Measurements from ENCODE around the gene PTPN23. TPM values are rescaled to one million over a fixed set of nuclear protein-coding genes. Genes with fewer than 3 reads are reported as not detected.
A peak's percentile ranks its signal among the peaks of the same experiment; 100 is the strongest.

PTPN23 gene
- total RNA-seq, 1 donor from 2014 or later: 30.2 TPM

DNA sequence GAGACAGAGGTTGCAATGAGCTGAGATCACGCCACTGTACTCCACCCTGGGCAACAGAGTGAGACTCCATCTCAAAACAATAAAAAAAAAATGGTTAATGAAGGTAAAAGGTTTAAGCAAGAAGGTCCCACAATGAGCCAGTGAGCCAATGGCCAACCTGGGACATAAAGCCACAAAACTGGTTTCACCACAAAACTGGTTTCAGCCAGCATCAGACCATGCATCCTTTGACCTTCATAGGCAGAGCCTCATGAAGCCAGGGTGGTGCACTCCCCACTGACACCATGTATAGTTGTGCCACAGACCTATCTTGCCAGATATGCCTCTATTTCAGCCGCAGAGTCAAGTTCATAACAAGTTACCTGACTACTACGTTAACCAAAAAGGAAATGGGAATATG, 53.0 kb downstream of the PTPN23 start:
- intact Hi-C loops (cut with DNase I): no loop called here
- no peak overlapping the region for H3K27ac ChIP-seq
- H3K36me3 ChIP-seq: peaks cover 4 to 28% of the 10 kb centered on the region in 2 donors

GRCh38 chr3:47434849-47435248, 54.0 kb downstream of the PTPN23 start:
- H3K4me1 ChIP-seq: no peaks in the 10 kb centered on the region
- intact Hi-C loops (cut with DNase I): no loop called here
- H3K4me3 ChIP-seq: no peak overlapping the region
- H3K9me3 ChIP-seq: no peaks in the 10 kb centered on the region
- H3K27ac ChIP-seq: no peak overlapping the region
- peaks cover 4 to 28% of the 10 kb centered on the region in 2 donors for H3K36me3 ChIP-seq
- H3K27me3 ChIP-seq: no peaks in the 10 kb centered on the region
- DNase-seq (ENCODE audit: extremely low spot score in 2 of 2): peak in 1 of 2 donors; percentile 37
- TF ChIP-seq POLR2A (IDR thresholded peaks at IDR 0.05) (no peak), POLR2AphosphoS5 (IDR thresholded peaks at IDR 0.05; ENCODE audit: insufficient read depth in 1 of 2, low read depth in 1 of 2) (no peak)
- TF ChIP-seq, protein P1, sequence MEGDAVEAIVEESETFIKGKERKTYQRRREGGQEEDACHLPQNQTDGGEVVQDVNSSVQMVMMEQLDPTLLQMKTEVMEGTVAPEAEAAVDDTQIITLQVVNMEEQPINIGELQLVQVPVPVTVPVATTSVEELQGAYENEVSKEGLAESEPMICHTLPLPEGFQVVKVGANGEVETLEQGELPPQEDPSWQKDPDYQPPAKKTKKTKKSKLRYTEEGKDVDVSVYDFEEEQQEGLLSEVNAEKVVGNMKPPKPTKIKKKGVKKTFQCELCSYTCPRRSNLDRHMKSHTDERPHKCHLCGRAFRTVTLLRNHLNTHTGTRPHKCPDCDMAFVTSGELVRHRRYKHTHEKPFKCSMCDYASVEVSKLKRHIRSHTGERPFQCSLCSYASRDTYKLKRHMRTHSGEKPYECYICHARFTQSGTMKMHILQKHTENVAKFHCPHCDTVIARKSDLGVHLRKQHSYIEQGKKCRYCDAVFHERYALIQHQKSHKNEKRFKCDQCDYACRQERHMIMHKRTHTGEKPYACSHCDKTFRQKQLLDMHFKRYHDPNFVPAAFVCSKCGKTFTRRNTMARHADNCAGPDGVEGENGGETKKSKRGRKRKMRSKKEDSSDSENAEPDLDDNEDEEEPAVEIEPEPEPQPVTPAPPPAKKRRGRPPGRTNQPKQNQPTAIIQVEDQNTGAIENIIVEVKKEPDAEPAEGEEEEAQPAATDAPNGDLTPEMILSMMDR (IDR thresholded peaks at IDR 0.05): no peak

More for the DNA sequence above, 53.0 kb downstream of the PTPN23 start:
- H3K4me1 ChIP-seq: no peaks in the 10 kb centered on the region
- no peak overlapping the region for H3K4me3 ChIP-seq
- H3K27me3 ChIP-seq: no peaks in the 10 kb centered on the region
- TF ChIP-seq, protein P1 (IDR thresholded peaks at IDR 0.05): no peak
- TF ChIP-seq POLR2A (IDR thresholded peaks at IDR 0.05) (no peak), POLR2AphosphoS5 (IDR thresholded peaks at IDR 0.05; ENCODE audit: insufficient read depth in 1 of 2, low read depth in 1 of 2) (no peak)
- peak in 1 of 2 donors; percentile 9 for DNase-seq (ENCODE audit: extremely low spot score in 2 of 2)
- no peaks in the 10 kb centered on the region for H3K9me3 ChIP-seq

DNA sequence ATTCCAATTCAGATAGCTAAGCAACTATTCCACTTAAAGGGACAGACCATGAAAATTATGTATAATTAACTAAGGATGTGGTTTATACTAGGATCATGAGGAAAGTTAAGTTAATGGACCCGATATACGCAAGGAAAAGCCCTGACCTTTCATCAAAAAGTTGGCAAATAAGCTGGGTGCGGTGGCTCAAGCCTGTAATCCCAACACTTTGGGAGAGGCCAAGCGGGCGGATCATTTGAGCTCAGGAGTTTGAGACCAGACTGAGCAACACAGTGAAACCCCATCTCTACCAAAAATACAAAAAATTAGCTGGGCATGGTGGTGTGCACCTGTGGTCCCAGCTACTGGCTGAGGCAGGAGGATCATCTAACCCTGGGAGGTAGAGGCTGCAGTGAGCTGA, 55.4 kb downstream of the PTPN23 start:
- Histone ChIP-seq H3K9me3 (no peaks in the 10 kb centered on the region), H3K4me1 (no peaks in the 10 kb centered on the region), H3K36me3 (peaks cover 4 to 32% of the 10 kb centered on the region in 2 donors), H3K27ac (no peak overlapping the region), H3K27me3 (no peaks in the 10 kb centered on the region), H3K4me3 (no peak overlapping the region)
- TF ChIP-seq POLR2A (IDR thresholded peaks at IDR 0.05): no peak
- TF ChIP-seq, protein P1 (IDR thresholded peaks at IDR 0.05): no peak
- TF ChIP-seq POLR2AphosphoS5 (IDR thresholded peaks at IDR 0.05; ENCODE audit: insufficient read depth in 1 of 2, low read depth in 1 of 2): no peak
- intact Hi-C loops (cut with DNase I): no loop called here
- peak in 1 of 2 donors; percentile 43 for DNase-seq (ENCODE audit: extremely low spot score in 2 of 2)

DNA sequence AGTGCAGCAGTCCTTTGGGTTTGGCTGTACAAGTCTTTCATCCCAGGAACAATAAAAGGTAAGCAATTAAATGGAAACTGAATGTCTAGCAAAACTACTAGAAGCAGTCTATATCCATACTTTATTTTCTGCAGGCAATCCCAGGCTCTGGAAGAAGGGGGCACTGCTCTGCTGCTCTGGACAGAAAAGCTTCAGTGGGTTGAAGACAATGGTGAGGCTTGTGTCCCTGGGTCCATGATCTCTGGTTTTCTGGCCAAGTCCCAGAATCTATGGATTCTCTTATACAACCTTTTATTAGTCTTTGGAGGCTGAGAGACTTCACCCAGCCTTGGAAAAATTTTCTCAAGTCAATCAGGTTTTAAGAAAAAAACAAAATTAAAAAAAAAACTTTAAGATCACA, 59.3 kb downstream of the PTPN23 start:
- Histone ChIP-seq H3K4me1 (peaks cover 31% of the 10 kb centered on the region), H3K27ac (no peak overlapping the region), H3K27me3 (no peaks in the 10 kb centered on the region), H3K9me3 (no peaks in the 10 kb centered on the region), H3K4me3 (no peak overlapping the region), H3K36me3 (peaks cover under 1 to 11% of the 10 kb centered on the region in 2 donors)
- DNase-seq (ENCODE audit: extremely low spot score in 2 of 2): no peak
- intact Hi-C loops (cut with DNase I): no loop called here
- no peak for TF ChIP-seq POLR2AphosphoS5 (IDR thresholded peaks at IDR 0.05; ENCODE audit: insufficient read depth in 1 of 2, low read depth in 1 of 2)
- no peak for TF ChIP-seq POLR2A (IDR thresholded peaks at IDR 0.05)
- TF ChIP-seq, protein P1 (IDR thresholded peaks at IDR 0.05): no peak

DNA sequence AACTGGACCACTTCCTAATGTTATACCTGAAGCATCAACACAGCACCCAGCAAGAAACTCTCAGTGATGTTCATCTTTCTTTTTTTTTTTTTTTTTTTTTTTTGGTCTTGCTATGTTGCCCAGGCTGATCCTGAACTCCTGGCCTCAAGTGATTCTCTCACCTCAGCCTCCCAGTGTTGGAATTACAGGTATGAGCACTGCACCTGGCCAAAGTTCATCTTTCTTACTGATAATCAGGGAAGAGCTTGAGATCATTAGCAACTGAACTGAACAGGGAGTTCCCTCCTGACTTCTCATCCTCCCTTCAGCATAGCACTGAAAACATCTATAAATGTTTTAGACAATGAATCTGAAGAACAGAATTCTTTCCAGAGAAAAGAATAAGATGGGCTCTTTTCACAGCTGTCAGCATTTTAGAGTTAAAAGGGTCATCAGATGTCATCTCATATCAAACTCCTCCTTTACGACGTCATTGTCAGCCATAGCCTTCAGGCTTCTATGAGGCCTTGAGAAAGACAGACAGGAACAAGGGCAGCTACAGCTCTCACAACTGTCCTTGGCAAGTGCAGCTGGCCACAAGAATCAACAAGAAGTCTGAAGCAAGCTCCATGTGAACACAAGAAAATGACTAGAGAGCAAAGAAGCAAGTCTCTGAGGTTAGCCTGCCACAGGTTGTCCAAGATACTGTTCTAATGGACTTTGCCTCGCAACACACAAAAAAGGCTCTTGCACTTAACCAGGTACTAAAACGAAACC, 61.2 kb downstream of the PTPN23 start:
- intact Hi-C loops (cut with DNase I): no loop called here
- no peak overlapping the region for H3K4me3 ChIP-seq
- H3K36me3 ChIP-seq: peaks cover 0 to 11% of the 10 kb centered on the region in 2 donors
- no peaks in the 10 kb centered on the region for H3K9me3 ChIP-seq
- no peak for DNase-seq (ENCODE audit: extremely low spot score in 2 of 2)
- peak overlapping the region; percentile 70 for H3K27ac ChIP-seq
- H3K27me3 ChIP-seq: no peaks in the 10 kb centered on the region
- no peak for TF ChIP-seq POLR2A (IDR thresholded peaks at IDR 0.05)
- TF ChIP-seq POLR2AphosphoS5 (IDR thresholded peaks at IDR 0.05; ENCODE audit: insufficient read depth in 1 of 2, low read depth in 1 of 2): no peak
- TF ChIP-seq, protein P1 (IDR thresholded peaks at IDR 0.05): no peak
- peaks cover 31% of the 10 kb centered on the region for H3K4me1 ChIP-seq

All from vagina (tissue), 2 donors.